Endothelial cell (in vitro differentiated cells): ENCODE results near the gene PLA2G15. TPM values are rescaled to one million over a fixed set of nuclear protein-coding genes. Genes with fewer than 3 reads are reported as not detected.

ENCODE experiments used
- DNase-seq: peaks from one replicate; pipeline ENCODE4 v3.0.0; 2021; ENCODE audit warnings: low spot score
- H3K27ac Mint-ChIP-seq: one replicate; pipeline ENCODE4 v1.8.0; 2021; ENCODE audit warnings: mixed read lengths, inconsistent platforms; ENCODE audit not compliant: unreplicated experiment
- H3K27me3 Mint-ChIP-seq: one replicate; pipeline ENCODE4 v1.8.0; 2021; ENCODE audit warnings: mild to moderate bottlenecking, moderate library complexity, mixed read lengths, inconsistent platforms; ENCODE audit not compliant: unreplicated experiment
- H3K36me3 Mint-ChIP-seq: one replicate; pipeline ENCODE4 v1.8.0; 2021; ENCODE audit warnings: mild to moderate bottlenecking, low read depth, mixed read lengths, inconsistent platforms; ENCODE audit not compliant: unreplicated experiment
- H3K4me1 Mint-ChIP-seq: one replicate; pipeline ENCODE4 v1.8.0; 2021; ENCODE audit warnings: mild to moderate bottlenecking, mixed read lengths, inconsistent platforms; ENCODE audit not compliant: unreplicated experiment
- H3K4me3 Mint-ChIP-seq: one replicate; pipeline ENCODE4 v1.8.0; 2021; ENCODE audit warnings: mild to moderate bottlenecking, mixed read lengths, inconsistent platforms; ENCODE audit not compliant: unreplicated experiment
- H3K9me3 Mint-ChIP-seq: one replicate; pipeline ENCODE4 v1.8.0; 2021; ENCODE audit warnings: mixed read lengths, inconsistent platforms; ENCODE audit not compliant: unreplicated experiment
- CTCF ChIP-seq: fragments of 200-600 bp; sonication (generic); IDR thresholded peaks from one replicate; pipeline ENCODE4 v1.5.0; 2021; ENCODE audit warnings: antibody characterized with exemption; ENCODE audit not compliant: unreplicated experiment
- total RNA-seq: library from RNA; stranded (reverse); fragmentation: NEBNext Ultra II Directional; extraction: Animal tissue kit (Norgen Biotek cat#: 25700); gene quantifications from one replicate; pipeline ENCODE4 v1.2.1, GENCODE V29; 2021; ENCODE audit not compliant: unreplicated experiment

The PLA2G15 gene
- total RNA-seq, 1 donor from 2014 or later = 14.9 TPM

DNA sequence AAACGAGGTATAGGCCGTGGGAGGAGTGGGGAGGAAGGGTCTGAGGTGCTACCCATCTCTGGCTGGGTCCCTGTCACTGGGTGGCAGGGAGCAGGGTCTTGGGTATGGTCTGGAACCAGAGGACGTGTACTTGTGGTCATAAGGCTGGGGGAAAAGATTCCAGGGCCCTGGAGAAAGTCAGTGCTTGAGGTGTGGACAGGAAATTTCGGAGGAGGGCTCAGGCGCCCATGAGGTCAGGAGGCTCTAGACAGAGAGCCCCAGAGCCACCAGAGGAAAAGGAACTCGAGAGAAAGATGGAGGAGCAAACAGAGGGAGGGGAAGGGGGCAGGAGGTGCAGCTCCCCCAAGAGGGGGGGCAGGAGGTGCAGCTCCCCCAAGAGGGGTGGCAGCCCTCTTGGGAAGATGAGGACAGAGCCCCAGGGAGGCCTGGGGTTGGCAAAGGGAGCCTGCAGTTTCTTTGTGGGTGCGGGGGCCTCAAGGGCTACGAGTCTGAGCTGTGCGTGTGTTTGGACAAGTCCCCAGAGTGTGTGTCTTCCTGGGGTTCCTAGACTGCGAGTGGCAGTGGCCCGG, 18.5 kb downstream of the PLA2G15 start:
- H3K36me3 Mint-ChIP-seq = peaks cover 2% of the 10 kb centered on the region
- peak overlapping the region; percentile 94 for H3K4me3 Mint-ChIP-seq
- no peaks in the 10 kb centered on the region for H3K9me3 Mint-ChIP-seq
- peaks cover 13% of the 10 kb centered on the region for H3K4me1 Mint-ChIP-seq
- peak; percentile 72 for TF ChIP-seq CTCF
- H3K27ac Mint-ChIP-seq = peak overlapping the region; percentile 8
- no peak for DNase-seq
- peaks cover 18% of the 10 kb centered on the region for H3K27me3 Mint-ChIP-seq

- Mint-ChIP-seq H3K27ac (peak within 1 kb of the TSS; percentile 78), H3K36me3 (no peaks in the 10 kb centered on the region), H3K27me3 (peaks cover 12% of the 10 kb centered on the region), H3K9me3 (no peaks in the 10 kb centered on the region), H3K4me3 (peak within 1 kb of the TSS; percentile 94), H3K4me1 (peaks cover 13% of the 10 kb centered on the region)
- peak; percentile 75 for DNase-seq
- peak; percentile 1 for TF ChIP-seq CTCF
Measured at GRCh38 chr16:68264128-68265077, 19.2 kb downstream of the PLA2G15 start, which contains the start of gene SLC7A6. SLC7A6 (plus strand) TSS chr16:68264526; CDS start chr16:68274727, 10,201 bp downstream.

DNA sequence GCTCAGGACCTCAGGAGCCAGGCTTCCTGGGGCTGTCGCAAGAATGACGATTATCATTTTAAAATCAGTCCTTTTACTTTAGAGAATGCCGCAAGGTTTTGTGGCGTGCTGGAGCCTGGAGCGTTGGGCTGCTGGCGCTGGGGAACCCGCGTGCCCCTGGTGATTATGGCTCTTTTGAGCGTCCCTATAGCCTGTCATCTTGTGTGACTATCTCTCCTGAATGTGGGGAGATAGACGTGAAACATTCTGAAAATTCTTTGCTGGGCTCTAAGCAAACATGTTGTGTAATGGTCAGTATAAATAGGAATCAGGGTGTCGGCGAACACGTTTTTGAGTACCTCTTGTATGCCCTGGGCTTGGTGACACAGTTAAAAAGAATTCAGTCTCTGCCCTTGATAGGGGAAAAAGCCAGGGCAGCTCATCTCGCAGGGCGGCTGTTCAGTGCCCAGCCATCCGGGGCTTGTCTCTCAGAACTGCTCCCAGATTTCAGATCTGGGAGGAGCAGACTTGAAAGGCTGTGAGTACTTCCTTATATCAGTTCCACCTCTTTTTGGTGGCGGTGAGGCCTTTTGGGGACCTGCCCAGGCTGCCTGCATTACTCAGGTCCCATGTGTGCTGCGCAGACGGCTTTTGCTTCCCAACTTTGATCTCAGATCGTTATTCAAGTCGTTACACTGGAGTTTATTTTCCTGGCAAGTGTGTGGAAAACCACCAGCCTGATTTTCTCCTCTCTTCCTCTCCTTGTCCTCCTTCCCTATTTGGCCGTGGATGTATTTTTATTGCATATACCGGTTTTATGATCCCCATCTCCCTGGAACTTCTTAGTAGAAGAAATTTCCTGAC, 20.1 kb downstream of the PLA2G15 start:
- peak overlapping the region; percentile 94 for H3K4me3 Mint-ChIP-seq
- no peaks in the 10 kb centered on the region for H3K36me3 Mint-ChIP-seq
- peaks cover 13% of the 10 kb centered on the region for H3K4me1 Mint-ChIP-seq
- H3K27ac Mint-ChIP-seq = peak overlapping the region; percentile 78
- H3K9me3 Mint-ChIP-seq = no peaks in the 10 kb centered on the region
- H3K27me3 Mint-ChIP-seq = peaks cover 12% of the 10 kb centered on the region
- TF ChIP-seq CTCF = no peak
- DNase-seq = no peak

GRCh38 chr16:68267612-68268405, 22.6 kb downstream of the PLA2G15 start:
- no peak for DNase-seq
- Mint-ChIP-seq H3K4me3 (no peak overlapping the region), H3K4me1 (peaks cover 13% of the 10 kb centered on the region), H3K36me3 (no peaks in the 10 kb centered on the region), H3K27me3 (peaks cover 3% of the 10 kb centered on the region), H3K27ac (no peak overlapping the region), H3K9me3 (no peaks in the 10 kb centered on the region)
- no peak for TF ChIP-seq CTCF
